ENCODE data around the gene RELN. TPM values are rescaled to one million over a fixed set of nuclear protein-coding genes. Genes with fewer than 3 reads are reported as not detected.

Gene RELN
- total RNA-seq, 4 donors from 2014 or later: 16.0 to 52.3 (median 23.6) TPM

GRCh38 chr7:103940382-103941268 is 48.8 kb downstream of the RELN start:
- H3K27me3 ChIP-seq: no peaks in the 10 kb centered on the region
- WGBS, 2 donors: 75 to 78% methylated on average over 6 of the region's 6 CpGs
- no peak overlapping the region for H3K27ac ChIP-seq
- no peaks in the 10 kb centered on the region for H3K9me3 ChIP-seq
- DNase-seq: no peak
- intact Hi-C loops (cut with DNase I): no loop called here
- no peaks in the 10 kb centered on the region for H3K4me1 ChIP-seq
- no peaks in the 10 kb centered on the region for H3K36me3 ChIP-seq
- TF ChIP-seq POLR2A (IDR thresholded peaks at IDR 0.05) (no peak), CTCF (IDR thresholded peaks at IDR 0.05) (no peak)
- no peak overlapping the region for H3K4me3 ChIP-seq (replicated peaks in 1 of 3)

GRCh38 chr7:103937680-103938079 is 51.8 kb downstream of the RELN start:
- no peaks in the 10 kb centered on the region for H3K36me3 ChIP-seq
- intact Hi-C loops (cut with DNase I): no loop called here
- DNase-seq: no peak
- H3K4me1 ChIP-seq: no peaks in the 10 kb centered on the region
- H3K4me3 ChIP-seq (replicated peaks in 1 of 3): no peak overlapping the region
- H3K9me3 ChIP-seq: no peaks in the 10 kb centered on the region
- no peak overlapping the region for H3K27ac ChIP-seq
- H3K27me3 ChIP-seq: no peaks in the 10 kb centered on the region
- no peak for TF ChIP-seq CTCF (IDR thresholded peaks at IDR 0.05)
- TF ChIP-seq POLR2A (IDR thresholded peaks at IDR 0.05): no peak
- 87 to 92% methylated on average over 3 of the region's 3 CpGs for WGBS, 2 donors

GRCh38 chr7:103936558-103936957 is 52.9 kb downstream of the RELN start:
- H3K27ac ChIP-seq: no peak overlapping the region
- WGBS, 2 donors: 83 to 92% methylated on average over 2 of the region's 2 CpGs

GRCh38 chr7:103934508-103934907 is 55.0 kb downstream of the RELN start:
- no peaks in the 10 kb centered on the region for H3K4me1 ChIP-seq
- H3K4me3 ChIP-seq (replicated peaks in 1 of 3): no peak overlapping the region
- H3K36me3 ChIP-seq: no peaks in the 10 kb centered on the region
- H3K9me3 ChIP-seq: no peaks in the 10 kb centered on the region
- no peak overlapping the region for H3K27ac ChIP-seq
- TF ChIP-seq POLR2A (IDR thresholded peaks at IDR 0.05) (no peak), CTCF (IDR thresholded peaks at IDR 0.05) (no peak)
- intact Hi-C loops (cut with DNase I): no loop called here
- no peaks in the 10 kb centered on the region for H3K27me3 ChIP-seq
- DNase-seq: no peak
- 0 to 7% methylated on average over 1 of the region's 1 CpG for WGBS, 2 donors

More at GRCh38 chr7:103936558-103936957, 52.9 kb downstream of the RELN start:
- H3K4me1 ChIP-seq: no peaks in the 10 kb centered on the region
- H3K36me3 ChIP-seq: no peaks in the 10 kb centered on the region
- no peaks in the 10 kb centered on the region for H3K27me3 ChIP-seq
- H3K4me3 ChIP-seq (replicated peaks in 1 of 3): no peak overlapping the region
- H3K9me3 ChIP-seq: no peaks in the 10 kb centered on the region
- intact Hi-C loops (cut with DNase I): no loop called here
- no peak for DNase-seq
- TF ChIP-seq POLR2A (IDR thresholded peaks at IDR 0.05) (no peak), CTCF (IDR thresholded peaks at IDR 0.05) (no peak)

GRCh38 chr7:103932389-103932788 is 57.1 kb downstream of the RELN start:
- DNase-seq: no peak
- TF ChIP-seq POLR2A (IDR thresholded peaks at IDR 0.05): no peak
- no peak for TF ChIP-seq CTCF (IDR thresholded peaks at IDR 0.05)
- Histone ChIP-seq H3K27ac (no peak overlapping the region), H3K36me3 (no peaks in the 10 kb centered on the region), H3K9me3 (no peaks in the 10 kb centered on the region), H3K27me3 (no peaks in the 10 kb centered on the region), H3K4me1 (no peaks in the 10 kb centered on the region), H3K4me3 (replicated peaks in 1 of 3) (no peak overlapping the region)
- WGBS, 2 donors: 52 to 53% methylated on average over 2 of the region's 2 CpGs
- intact Hi-C loops (cut with DNase I): no loop called here

Data from thyroid gland (tissue), 4 donors.